Subcutaneous adipose tissue (tissue), 4 donors: Measurements from ENCODE around the gene SPAG16. TPM values are rescaled to one million over a fixed set of nuclear protein-coding genes. Genes with fewer than 3 reads are reported as not detected.

Experiments
- total RNA-seq, 4 donors: library from RNA; depleted of rRNA; stranded (reverse); fragments of >200 nt; gene quantifications; one replicate each; pipeline ENCODE4 v1.1.0, GENCODE V29; 2016
- TF ChIP-seq, protein P1 (sequence below): fragments of 450-650 bp; IDR thresholded peaks from one replicate; pipeline ENCODE4 v1.5.1; 2016; ENCODE audit warnings: low read depth, mild to moderate bottlenecking, control low read depth, antibody characterized with exemption, moderate library complexity

SPAG16 gene
- total RNA-seq, 4 donors from 2014 or later, result 11.2 to 27.2 (median 18.2) TPM

DNA sequence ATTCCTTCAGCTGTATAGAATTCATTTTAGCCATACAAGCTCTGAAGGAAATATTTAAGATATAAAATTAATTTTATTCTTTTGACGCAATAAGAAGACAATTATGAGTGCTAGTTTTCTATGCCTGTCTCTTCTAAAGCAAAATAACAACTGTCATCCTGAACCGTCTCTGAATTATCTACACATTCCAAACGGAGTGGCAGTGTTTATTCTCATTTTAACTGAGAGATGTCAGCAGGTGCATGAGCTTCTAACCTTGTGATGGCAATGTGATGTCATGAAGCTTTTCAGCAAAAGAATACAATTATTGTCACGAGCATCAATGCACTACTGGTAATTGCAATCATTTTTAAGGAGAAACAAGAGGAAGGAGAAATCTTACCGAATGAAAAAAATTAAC, 274.8 kb downstream of the SPAG16 start:
- TF ChIP-seq, protein P1, sequence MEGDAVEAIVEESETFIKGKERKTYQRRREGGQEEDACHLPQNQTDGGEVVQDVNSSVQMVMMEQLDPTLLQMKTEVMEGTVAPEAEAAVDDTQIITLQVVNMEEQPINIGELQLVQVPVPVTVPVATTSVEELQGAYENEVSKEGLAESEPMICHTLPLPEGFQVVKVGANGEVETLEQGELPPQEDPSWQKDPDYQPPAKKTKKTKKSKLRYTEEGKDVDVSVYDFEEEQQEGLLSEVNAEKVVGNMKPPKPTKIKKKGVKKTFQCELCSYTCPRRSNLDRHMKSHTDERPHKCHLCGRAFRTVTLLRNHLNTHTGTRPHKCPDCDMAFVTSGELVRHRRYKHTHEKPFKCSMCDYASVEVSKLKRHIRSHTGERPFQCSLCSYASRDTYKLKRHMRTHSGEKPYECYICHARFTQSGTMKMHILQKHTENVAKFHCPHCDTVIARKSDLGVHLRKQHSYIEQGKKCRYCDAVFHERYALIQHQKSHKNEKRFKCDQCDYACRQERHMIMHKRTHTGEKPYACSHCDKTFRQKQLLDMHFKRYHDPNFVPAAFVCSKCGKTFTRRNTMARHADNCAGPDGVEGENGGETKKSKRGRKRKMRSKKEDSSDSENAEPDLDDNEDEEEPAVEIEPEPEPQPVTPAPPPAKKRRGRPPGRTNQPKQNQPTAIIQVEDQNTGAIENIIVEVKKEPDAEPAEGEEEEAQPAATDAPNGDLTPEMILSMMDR, result no peak

DNA sequence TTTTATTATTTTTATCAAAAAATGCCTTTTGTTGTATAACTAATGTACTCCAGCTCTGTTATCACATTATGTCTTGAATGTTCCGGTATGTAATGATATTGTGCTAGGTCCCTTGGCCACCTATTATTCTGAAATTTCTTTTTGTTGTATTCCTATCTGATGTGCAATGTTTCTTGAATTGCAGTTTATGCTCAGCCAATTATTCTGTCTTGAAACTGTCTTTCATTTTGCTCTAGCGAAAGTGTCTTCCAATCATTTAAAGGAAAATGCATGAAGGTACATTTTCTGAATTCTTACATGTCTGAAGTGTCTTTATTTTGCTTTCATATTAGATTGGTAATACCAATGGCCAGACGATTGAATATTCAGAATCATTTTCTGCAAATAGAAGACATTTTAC, 277.5 kb downstream of the SPAG16 start:
- TF ChIP-seq, protein P1, result no peak

DNA sequence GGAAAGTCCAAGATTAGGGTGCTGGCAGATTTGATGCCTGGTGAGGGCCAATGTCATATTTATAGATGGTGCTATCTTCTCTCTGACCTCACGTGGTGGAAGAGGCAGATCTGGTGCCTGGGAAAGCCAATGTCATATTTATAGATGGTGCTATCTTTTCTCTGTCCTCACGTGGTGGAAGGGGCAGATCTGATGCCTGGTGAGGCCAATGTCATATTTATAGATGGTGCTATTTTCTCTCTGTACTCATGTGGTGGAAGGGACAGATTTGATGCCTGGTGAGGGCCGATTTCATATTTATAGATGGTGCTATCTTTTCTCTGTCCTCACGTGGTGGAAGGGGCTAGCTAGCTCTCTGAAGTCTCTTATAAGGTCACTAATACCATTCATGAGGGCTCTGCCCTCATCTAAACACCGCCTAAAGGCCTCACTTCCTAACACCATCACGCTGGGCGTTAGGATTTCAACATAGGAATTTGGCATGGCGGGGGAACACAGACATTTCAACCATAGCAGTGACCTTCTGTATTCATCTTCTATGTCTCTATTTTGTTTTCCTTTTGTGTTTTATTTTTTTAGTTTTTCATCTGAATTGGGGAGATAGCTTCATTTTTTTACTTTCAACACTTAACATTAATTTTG, 278.4 kb downstream of the SPAG16 start:
- TF ChIP-seq, protein P1, result no peak

DNA sequence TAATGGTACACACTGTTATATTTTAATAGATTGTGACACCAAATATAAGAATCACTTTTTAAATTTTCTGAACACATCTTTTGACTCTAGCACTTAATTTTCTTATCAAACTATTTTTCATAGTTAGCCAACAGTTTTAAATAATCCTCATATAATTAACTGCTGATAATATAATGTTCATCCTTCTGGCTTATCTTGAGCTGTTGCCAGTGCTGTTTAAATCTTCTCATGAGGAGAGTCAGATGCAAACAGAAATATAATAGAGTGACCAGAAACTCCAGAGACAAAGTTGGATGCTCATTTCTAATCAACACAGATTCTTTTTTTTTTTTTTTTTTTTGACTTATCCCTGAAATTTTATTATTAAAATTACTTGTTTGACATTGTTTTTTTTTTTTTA, 282.6 kb downstream of the SPAG16 start:
- TF ChIP-seq, protein P1, result no peak

DNA sequence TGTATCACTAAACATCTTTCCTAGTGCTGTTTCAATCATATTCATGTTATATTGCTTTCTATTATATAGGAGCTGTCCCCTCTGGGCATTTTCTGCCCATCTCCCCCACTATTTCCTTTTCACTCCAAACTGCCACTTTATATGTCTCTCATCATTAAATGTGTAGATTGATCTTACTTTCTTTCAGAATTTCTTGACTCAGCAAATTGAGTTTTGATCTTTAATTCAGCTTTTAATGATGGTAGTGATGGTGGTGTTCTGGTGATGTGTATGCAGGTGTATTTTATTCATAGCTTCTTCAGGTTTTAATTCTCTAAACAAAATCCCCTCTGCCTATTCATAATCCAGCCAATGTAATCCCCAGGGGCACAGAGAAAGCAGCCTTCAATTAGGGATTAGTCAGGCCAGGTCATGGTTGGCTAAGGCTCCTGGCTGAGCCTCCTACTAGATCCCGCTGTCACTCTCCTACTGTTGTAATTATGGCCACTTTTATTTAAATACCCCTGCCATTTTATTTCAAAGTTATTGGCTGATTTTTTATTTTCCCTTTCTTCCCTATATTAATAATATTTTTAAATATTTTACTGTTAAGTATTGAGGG, 325.4 kb downstream of the SPAG16 start:
- TF ChIP-seq, protein P1, result no peak

DNA sequence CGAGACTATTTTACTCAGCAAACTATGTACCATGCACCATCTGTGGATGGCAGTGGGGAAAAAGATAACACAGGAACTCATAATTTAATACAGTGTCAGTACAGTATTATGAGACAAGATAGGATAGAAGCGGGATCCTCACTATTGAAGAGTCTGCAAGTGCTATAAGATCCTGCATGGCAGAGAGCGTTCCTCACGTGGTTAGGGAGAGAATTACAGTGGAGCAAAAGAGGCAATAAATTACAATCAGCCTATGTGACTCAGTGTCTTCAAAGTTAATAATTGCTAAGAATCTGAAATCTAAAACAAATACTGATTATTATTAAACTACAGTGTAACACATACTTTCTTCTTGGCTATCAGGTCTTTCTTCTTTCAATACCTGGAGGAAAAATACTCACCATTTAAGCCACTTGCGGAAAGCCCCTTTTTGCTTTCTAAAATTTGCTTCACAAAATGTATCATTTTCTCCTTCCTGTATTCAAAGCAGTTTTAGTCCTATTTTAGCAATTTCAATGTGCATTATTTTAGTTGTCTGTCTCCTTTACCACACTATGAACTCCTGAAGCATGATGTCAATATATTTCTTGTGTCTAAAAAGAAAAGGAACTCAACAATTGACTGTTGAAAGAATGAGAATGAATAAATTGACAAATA, 342.9 kb downstream of the SPAG16 start:
- TF ChIP-seq, protein P1, result no peak

DNA sequence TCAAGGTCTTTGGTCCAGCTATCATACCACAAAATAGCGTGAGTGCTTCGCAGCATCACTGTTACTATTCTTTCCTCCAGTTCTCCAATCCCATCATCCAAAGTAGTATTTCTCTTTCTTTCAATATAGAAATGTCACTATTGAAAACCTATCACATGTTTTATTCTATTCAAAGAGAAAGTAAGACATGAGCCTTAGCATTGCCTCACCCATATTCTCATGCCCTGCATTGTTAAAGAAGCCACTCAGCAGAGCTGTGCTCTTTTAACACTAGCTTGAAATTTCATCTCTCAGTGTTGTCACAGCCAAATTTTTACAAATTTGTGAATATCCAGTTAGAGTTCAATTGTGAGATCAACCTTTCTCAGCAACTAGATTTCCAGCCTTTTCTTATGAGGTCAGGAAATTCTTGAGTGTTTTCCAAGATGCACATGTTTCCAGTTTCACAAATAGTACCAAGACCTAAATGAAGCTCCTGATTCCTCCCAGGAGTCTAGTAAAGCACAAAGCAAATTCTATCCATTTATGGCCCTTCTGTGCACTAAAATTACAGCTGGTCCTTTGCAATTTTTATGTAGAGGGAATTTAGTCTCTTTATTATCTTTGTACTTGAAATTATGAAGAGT, 343.7 kb downstream of the SPAG16 start:
- TF ChIP-seq, protein P1, result no peak
